Measurements from ENCODE around the gene CCL27.

DNA sequence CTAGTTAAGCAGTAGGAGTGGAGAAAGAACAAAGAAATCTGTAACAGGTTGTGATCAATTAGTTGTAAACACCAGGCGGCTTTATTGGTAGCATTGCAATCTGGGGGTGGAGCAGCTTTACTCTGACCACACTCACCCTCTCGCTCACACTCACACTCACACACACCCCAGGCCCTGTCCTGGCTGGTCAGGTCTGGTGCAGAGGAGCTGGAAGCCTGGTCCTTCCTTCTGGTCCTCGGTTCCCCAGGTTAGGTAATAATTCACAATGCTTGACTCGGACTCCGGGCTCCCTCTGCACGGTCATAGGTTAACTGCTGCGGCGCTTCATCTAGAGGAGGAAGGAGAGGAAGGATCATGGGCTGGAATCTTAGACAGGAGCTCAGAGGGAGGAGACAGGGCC, 27.1 kb upstream of the CCL27 start:
- TF ChIP-seq, protein P1, sequence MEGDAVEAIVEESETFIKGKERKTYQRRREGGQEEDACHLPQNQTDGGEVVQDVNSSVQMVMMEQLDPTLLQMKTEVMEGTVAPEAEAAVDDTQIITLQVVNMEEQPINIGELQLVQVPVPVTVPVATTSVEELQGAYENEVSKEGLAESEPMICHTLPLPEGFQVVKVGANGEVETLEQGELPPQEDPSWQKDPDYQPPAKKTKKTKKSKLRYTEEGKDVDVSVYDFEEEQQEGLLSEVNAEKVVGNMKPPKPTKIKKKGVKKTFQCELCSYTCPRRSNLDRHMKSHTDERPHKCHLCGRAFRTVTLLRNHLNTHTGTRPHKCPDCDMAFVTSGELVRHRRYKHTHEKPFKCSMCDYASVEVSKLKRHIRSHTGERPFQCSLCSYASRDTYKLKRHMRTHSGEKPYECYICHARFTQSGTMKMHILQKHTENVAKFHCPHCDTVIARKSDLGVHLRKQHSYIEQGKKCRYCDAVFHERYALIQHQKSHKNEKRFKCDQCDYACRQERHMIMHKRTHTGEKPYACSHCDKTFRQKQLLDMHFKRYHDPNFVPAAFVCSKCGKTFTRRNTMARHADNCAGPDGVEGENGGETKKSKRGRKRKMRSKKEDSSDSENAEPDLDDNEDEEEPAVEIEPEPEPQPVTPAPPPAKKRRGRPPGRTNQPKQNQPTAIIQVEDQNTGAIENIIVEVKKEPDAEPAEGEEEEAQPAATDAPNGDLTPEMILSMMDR (IDR thresholded peaks at IDR 0.05; ENCODE audit: low read depth, low read length) = no peak
- TF ChIP-seq EZH2phosphoT487 (IDR thresholded peaks at IDR 0.05; ENCODE audit: low read depth) = no peak

Measured in OCI-LY3 (cell line).